Measurements from ENCODE around the gene LGALS13.

The LGALS13 gene

GRCh38 chr19:39558624-39559117, 43.7 kb upstream of the LGALS13 start:
- TF ChIP-seq MAX (IDR thresholded peaks at IDR 0.05; ENCODE audit: low read depth, low read length) (no peak), CTCF (IDR thresholded peaks at IDR 0.05; ENCODE audit: low read depth, low read length) (no peak), POLR2A (IDR thresholded peaks at IDR 0.05; ENCODE audit: extremely low read depth, insufficient read length) (no peak), MYC (IDR thresholded peaks at IDR 0.05; ENCODE audit: low read depth, low read length) (no peak)
- H3K4me3 ChIP-seq (ENCODE audit: low read depth, low read length), result no peak overlapping the region
- DNase-seq (ENCODE audit: low read depth), result no peak

GRCh38 chr19:39563408-39563807, 38.9 kb upstream of the LGALS13 start:
- no peak for DNase-seq (ENCODE audit: low read depth)
- TF ChIP-seq CTCF (IDR thresholded peaks at IDR 0.05; ENCODE audit: low read depth, low read length), result no peak
- no peak for TF ChIP-seq MYC (IDR thresholded peaks at IDR 0.05; ENCODE audit: low read depth, low read length)
- no peak for TF ChIP-seq MAX (IDR thresholded peaks at IDR 0.05; ENCODE audit: low read depth, low read length)
- TF ChIP-seq POLR2A (IDR thresholded peaks at IDR 0.05; ENCODE audit: extremely low read depth, insufficient read length), result no peak
- H3K4me3 ChIP-seq (ENCODE audit: low read depth, low read length), result no peak overlapping the region

- no peak for TF ChIP-seq CTCF (IDR thresholded peaks at IDR 0.05; ENCODE audit: low read depth, low read length)
- TF ChIP-seq MYC (IDR thresholded peaks at IDR 0.05; ENCODE audit: low read depth, low read length), result no peak
- no peak for TF ChIP-seq POLR2A (IDR thresholded peaks at IDR 0.05; ENCODE audit: extremely low read depth, insufficient read length)
- no peak for TF ChIP-seq MAX (IDR thresholded peaks at IDR 0.05; ENCODE audit: low read depth, low read length)
- no peak overlapping the region for H3K4me3 ChIP-seq (ENCODE audit: low read depth, low read length)
- DNase-seq (ENCODE audit: low read depth), result no peak
Measured at GRCh38 chr19:39566064-39566463, 36.3 kb upstream of the LGALS13 start.

GRCh38 chr19:39568604-39569003, 33.7 kb upstream of the LGALS13 start:
- no peak overlapping the region for H3K4me3 ChIP-seq (ENCODE audit: low read depth, low read length)
- TF ChIP-seq MYC (IDR thresholded peaks at IDR 0.05; ENCODE audit: low read depth, low read length) (no peak), MAX (IDR thresholded peaks at IDR 0.05; ENCODE audit: low read depth, low read length) (no peak), POLR2A (IDR thresholded peaks at IDR 0.05; ENCODE audit: extremely low read depth, insufficient read length) (no peak), CTCF (IDR thresholded peaks at IDR 0.05; ENCODE audit: low read depth, low read length) (no peak)
- no peak for DNase-seq (ENCODE audit: low read depth)

- no peak for TF ChIP-seq MAX (IDR thresholded peaks at IDR 0.05; ENCODE audit: low read depth, low read length)
- no peak for TF ChIP-seq CTCF (IDR thresholded peaks at IDR 0.05; ENCODE audit: low read depth, low read length)
- TF ChIP-seq MYC (IDR thresholded peaks at IDR 0.05; ENCODE audit: low read depth, low read length), result no peak
- no peak for TF ChIP-seq POLR2A (IDR thresholded peaks at IDR 0.05; ENCODE audit: extremely low read depth, insufficient read length)
Measured at GRCh38 chr19:39582442-39582841, 19.9 kb upstream of the LGALS13 start.

More at GRCh38 chr19:39582442-39582841, 19.9 kb upstream of the LGALS13 start:
- H3K4me3 ChIP-seq (ENCODE audit: low read depth, low read length), result no peak overlapping the region
- DNase-seq (ENCODE audit: low read depth), result no peak
